Measurements from ENCODE around the gene TMEM141. TPM values are rescaled to one million over a fixed set of nuclear protein-coding genes. Genes with fewer than 3 reads are reported as not detected.
A peak's percentile ranks its signal among the peaks of the same experiment; 100 is the strongest.

The TMEM141 gene
- 100 to 1,000 TPM; 123 to 148 TPM for total RNA-seq

DNA sequence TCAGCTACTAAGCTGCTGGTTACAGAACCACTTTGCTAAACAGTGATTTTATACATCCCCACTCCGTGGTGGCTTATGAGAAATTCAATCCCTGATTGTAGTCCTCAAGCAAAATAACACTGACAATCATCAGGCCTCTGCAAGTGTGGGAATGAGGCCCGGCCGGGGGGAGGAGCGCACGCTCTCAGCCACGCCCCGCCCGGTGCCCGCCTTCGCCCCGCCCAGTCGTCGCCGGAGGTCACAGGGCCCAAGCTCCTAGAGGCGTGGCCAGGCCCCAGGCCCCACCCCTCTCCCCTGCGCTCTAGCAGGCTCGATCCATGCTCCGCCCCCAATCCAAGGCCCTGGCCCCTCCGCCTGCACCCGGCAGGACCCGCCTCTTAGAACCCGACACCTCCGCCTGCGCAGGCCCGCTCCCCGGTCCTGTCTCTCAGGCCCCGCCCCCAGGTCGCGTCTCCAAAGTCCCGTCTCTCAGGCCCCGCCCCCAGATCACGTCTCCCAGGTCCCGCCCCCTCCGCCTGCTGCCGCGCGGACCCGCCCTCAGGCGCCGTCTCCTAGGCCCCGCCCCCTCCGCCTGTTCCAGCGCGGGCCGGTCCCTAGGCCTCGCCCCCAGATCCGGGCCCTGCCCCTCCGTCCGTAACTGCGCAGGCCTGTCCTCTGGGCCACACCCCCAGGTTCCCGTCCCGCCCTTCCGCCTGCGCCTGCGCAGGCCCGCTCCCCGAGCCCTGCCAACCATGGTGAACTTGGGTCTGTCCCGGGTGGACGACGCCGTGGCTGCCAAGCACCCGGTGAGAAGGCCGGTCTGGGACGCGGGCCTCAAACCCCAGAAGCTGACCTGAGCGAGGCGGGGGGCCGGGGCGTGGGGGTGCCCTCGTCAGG is at the start of gene TMEM141:
TMEM141 (plus strand) TSS at position 705 of the 876 bp plus-strand sequence; CDS start at position 732, 27 bp downstream.
- Histone ChIP-seq H3K4me3 (peak within 1 kb of the TSS; percentile 70 to 85), H3K36me3 (no peaks in the 10 kb centered on the region), H3K9me3 (no peaks in the 10 kb centered on the region), H3K4me1 (peaks cover 0 to 54% of the 10 kb centered on the region in 2 donors), H3K27ac (peak within 1 kb of the TSS; percentile 97 to 98), H3K27me3 (no peaks in the 10 kb centered on the region)
- TF ChIP-seq, protein P1, sequence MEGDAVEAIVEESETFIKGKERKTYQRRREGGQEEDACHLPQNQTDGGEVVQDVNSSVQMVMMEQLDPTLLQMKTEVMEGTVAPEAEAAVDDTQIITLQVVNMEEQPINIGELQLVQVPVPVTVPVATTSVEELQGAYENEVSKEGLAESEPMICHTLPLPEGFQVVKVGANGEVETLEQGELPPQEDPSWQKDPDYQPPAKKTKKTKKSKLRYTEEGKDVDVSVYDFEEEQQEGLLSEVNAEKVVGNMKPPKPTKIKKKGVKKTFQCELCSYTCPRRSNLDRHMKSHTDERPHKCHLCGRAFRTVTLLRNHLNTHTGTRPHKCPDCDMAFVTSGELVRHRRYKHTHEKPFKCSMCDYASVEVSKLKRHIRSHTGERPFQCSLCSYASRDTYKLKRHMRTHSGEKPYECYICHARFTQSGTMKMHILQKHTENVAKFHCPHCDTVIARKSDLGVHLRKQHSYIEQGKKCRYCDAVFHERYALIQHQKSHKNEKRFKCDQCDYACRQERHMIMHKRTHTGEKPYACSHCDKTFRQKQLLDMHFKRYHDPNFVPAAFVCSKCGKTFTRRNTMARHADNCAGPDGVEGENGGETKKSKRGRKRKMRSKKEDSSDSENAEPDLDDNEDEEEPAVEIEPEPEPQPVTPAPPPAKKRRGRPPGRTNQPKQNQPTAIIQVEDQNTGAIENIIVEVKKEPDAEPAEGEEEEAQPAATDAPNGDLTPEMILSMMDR (IDR thresholded peaks at IDR 0.05) = no peak
- DNase-seq (ENCODE audit: low spot score) = peak; percentile 99

DNA sequence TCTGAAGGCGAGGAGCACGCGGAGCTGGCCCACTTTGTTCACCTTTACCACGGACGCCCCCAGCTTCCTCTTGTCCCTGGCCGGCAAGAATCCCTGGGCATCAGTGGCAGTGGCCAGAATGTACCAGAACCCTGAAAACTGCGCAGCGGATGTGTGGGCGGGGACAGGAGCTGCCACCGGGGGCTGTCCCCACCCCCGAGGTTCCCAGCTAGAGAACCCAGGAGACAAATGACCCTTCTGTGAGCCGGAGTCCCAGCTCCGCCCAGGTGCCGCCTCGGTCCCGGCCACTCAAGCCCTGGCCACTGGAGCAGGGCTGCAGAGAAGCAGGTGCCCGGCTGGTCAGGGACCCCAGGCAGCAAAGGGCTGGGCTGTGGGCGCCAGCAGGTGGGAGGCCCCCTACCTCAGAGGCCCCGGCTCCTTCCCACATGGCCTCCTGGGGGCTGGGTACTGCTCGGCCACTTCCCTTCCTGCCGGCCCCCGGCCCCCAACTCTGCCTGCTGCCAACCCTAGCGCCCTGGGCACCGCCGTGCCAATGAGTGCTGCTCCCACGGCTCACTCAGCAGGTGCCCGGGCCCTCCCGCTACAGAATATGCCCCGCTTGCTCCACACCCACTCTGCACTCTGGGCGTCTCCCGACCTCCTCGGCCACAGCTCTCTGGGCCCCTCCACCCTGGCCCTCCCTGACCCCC is 49.1 kb upstream of the TMEM141 start:
- peaks cover 0 to 26% of the 10 kb centered on the region in 2 donors for H3K4me1 ChIP-seq
- H3K4me3 ChIP-seq = peak overlapping the region; percentile 12 to 42
- TF ChIP-seq, protein P1 (IDR thresholded peaks at IDR 0.05) = no peak
- H3K36me3 ChIP-seq = no peaks in the 10 kb centered on the region
- no peaks in the 10 kb centered on the region for H3K27me3 ChIP-seq
- no peaks in the 10 kb centered on the region for H3K9me3 ChIP-seq
- no peak for DNase-seq (ENCODE audit: low spot score)
- peak overlapping the region in 1 of 2 donors; percentile 48 for H3K27ac ChIP-seq

DNA sequence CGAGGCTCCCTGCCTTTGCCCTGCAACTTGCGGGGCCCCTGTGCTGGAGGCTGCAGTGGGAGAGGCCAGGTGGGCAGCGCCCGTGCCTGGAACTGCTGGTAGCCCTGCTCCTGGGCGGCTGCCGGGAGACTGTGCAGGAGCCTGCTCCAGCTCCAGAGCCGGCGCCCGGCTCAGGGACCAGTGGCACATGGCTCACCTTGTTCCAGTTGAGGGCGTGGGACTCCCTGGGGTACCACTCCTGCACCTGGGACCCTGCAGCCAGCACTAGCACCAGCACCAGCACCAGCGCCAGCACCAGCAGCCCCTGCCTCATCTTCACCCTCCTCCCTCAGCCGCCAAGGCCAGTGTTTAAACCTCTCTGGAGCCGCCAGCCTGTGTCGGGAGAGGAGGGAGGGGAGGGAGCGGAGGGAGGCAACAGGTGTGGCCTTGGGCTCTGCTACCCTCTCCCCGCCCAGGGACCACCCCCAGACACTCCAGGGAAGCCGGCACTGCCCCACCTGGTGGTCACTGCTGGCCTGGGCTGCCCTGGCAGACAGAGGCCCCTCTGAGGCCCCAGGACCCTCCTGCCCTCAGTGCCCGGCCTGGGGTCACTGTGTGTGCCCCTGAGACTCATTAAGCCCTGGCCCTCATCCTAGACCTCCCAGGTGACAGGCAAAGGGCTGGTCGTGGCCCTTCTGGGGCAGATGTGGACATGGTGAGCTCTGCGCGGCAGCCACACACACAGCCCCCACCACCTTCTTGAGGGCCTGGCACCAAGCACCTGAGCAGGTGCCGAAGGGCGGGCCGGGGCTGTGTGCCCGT is 48.4 kb upstream of the TMEM141 start, which contains the start of gene LCN10:
LCN10 (minus strand) TSS at position 350 of the 801 bp plus-strand sequence; CDS start at position 313, 37 bp downstream.
- no peaks in the 10 kb centered on the region for H3K36me3 ChIP-seq
- peak within 1 kb of the TSS in 1 of 2 donors; percentile 48 for H3K27ac ChIP-seq
- peaks cover 0 to 26% of the 10 kb centered on the region in 2 donors for H3K4me1 ChIP-seq
- DNase-seq (ENCODE audit: low spot score) = no peak
- TF ChIP-seq, protein P1 (IDR thresholded peaks at IDR 0.05) = peak in 1 of 2 donors; percentile 43
- H3K4me3 ChIP-seq = peak within 1 kb of the TSS; percentile 12 to 42
- H3K27me3 ChIP-seq = no peaks in the 10 kb centered on the region
- H3K9me3 ChIP-seq = no peaks in the 10 kb centered on the region

DNA sequence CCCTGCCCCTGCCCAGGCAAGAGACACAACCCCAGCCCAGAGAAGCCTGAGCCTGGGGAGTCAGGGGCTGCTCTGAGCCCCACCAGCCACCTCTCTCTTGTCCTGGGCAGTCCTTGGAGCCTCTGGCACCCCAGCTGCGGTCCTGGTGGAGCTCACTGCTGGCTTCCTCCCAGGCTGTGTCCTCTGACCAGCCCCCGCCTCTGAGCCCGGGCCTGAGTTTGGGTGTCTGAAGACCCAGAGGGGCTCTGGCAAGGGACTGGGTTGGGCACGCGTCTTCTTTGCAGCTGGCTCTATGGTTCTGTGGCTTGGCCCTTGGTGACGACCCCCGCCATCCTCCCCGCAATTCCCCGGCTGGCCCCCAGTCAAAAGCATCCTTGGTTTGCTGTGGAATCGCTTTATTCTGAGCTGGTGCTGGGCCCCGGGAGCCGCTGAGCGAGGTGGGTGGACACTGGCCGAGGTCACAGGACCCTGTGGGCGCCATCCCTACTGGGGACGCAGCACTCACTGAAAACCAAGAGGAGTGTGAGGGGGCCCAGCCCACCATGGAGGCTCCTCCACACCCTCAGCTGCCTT is 47.4 kb upstream of the TMEM141 start:
- Histone ChIP-seq H3K27me3 (no peaks in the 10 kb centered on the region), H3K4me1 (peaks cover 0 to 35% of the 10 kb centered on the region in 2 donors), H3K9me3 (no peaks in the 10 kb centered on the region), H3K27ac (no peak overlapping the region), H3K4me3 (peak overlapping the region; percentile 26 to 42), H3K36me3 (no peaks in the 10 kb centered on the region)
- TF ChIP-seq, protein P1 (IDR thresholded peaks at IDR 0.05) = no peak
- no peak for DNase-seq (ENCODE audit: low spot score)

DNA sequence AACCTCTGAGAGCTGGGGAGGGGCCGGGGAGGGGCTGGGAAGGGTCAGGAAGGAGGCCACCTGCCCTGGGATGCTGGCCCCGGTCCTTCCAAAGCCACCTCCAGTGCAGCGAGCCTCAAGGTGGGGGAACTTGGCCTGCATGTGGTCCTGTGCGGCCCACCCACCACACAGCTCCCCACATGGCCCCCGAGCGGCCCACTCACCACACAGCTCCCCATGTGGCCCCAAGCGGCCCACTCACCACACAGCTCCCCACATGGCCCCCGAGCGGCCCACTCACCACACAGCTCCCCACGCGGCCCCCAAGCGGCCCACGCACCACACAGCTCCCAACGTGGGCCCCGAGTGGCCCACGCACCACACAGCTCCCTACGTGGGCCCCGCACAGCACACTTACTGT is 46.4 kb upstream of the TMEM141 start:
- H3K9me3 ChIP-seq = no peaks in the 10 kb centered on the region
- no peak for DNase-seq (ENCODE audit: low spot score)
- H3K36me3 ChIP-seq = no peaks in the 10 kb centered on the region
- H3K27me3 ChIP-seq = no peaks in the 10 kb centered on the region
- TF ChIP-seq, protein P1 (IDR thresholded peaks at IDR 0.05) = no peak
- H3K27ac ChIP-seq = peak overlapping the region in 1 of 2 donors; percentile 59
- H3K4me3 ChIP-seq = peak overlapping the region; percentile 26 to 42
- peaks cover 0 to 45% of the 10 kb centered on the region in 2 donors for H3K4me1 ChIP-seq

All from right atrium auricular region (tissue), 2 donors.